Measurements from ENCODE around the gene LHPP.

The LHPP gene

DNA sequence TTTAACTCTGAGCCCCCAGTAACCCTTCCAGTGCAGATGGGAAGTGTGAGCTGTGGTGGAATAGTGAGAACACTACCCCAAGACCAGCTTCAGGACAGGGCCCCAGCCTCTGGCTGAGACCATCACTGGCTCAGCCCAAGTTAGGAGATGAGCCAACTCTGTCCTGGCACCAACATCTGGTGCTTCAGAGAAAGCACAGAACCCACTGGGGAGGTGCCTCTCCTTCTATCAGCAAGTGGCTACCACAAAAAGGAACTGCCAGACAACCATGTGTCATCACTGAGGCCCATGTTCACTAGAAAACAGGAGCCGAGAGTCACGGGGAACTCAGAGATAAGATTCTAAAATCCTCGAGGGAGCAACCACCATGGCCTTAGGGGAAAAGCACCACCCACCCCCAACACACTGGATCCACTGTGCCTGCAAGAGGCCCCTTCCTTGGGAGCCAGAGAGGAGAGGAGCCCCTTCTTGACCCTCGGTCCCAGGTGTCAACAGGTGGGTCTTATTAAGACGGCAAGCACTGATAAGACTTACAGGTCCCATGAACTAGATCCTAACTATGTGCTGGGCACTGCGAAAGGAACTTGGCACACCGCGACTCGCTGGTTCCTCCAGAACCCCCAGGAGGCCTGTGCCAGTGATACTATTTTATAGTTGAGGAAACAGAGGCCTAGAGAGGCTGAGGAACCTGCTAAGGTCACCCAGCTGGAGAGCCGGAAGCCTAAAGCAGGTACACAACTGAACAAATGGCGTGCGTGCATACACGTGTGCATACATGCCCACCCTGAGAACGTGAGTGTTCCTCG lies 179.9 kb downstream of the LHPP start:
- TF ChIP-seq CTCF (IDR thresholded peaks at IDR 0.05; ENCODE audit: unreplicated experiment in 3 of 3) = no peak
- Mint-ChIP-seq H3K27ac (peak overlapping the region in 2 of 3 experiments; percentile 43 to 49), H3K4me1 (peaks cover 38% of the 10 kb centered on the region), H3K9me3 (no peaks in the 10 kb centered on the region), H3K36me3 (ENCODE audit: low read depth) (peaks cover 6% of the 10 kb centered on the region), H3K4me3 (no peak overlapping the region), H3K27me3 (ENCODE audit: low read depth) (no peaks in the 10 kb centered on the region)

DNA sequence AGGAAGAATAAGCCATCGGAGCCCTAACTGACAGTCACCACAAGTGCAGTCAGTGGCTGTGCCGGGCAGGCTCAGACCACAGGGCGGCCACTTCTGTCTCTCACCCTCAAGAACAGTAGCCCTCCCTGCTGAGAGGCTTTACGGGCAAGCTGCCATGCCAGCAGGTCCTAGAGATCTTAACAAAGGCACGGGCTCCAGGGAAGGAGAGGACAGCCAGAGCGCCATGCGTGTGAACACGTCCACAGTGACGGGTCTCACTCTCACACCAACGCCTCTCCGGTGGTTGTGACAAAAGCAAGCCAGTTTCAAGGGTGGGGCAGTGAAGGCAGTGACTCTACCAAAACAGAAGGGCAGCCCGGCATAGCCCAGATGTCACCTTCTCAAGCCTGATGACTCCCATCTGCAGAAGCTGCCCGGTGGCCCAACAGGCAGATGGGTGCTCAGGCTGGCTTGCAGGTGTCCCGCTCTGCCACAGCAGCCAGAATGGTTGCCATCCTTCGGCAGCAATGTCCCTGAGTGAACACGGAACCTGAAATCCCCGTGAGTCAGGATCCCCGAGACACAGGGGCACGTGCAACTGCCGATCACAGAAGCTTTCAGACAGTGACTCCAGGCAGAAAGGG lies 180.6 kb downstream of the LHPP start:
- H3K27ac Mint-ChIP-seq = peak overlapping the region in 2 of 3 experiments; percentile 49 to 72
- peaks cover 45% of the 10 kb centered on the region for H3K4me1 Mint-ChIP-seq
- TF ChIP-seq CTCF (IDR thresholded peaks at IDR 0.05; ENCODE audit: unreplicated experiment in 3 of 3) = no peak
- no peaks in the 10 kb centered on the region for H3K27me3 Mint-ChIP-seq (ENCODE audit: low read depth)
- peaks cover 6% of the 10 kb centered on the region for H3K36me3 Mint-ChIP-seq (ENCODE audit: low read depth)
- H3K4me3 Mint-ChIP-seq = no peak overlapping the region
- no peaks in the 10 kb centered on the region for H3K9me3 Mint-ChIP-seq

- Mint-ChIP-seq H3K27me3 (ENCODE audit: low read depth) (no peaks in the 10 kb centered on the region), H3K27ac (peak overlapping the region; percentile 49 to 72 (median 53)), H3K9me3 (no peaks in the 10 kb centered on the region), H3K4me1 (peaks cover 57% of the 10 kb centered on the region), H3K36me3 (ENCODE audit: low read depth) (no peaks in the 10 kb centered on the region), H3K4me3 (no peak overlapping the region)
- TF ChIP-seq CTCF (IDR thresholded peaks at IDR 0.05; ENCODE audit: unreplicated experiment in 3 of 3) = no peak
Measured at GRCh38 chr10:124643330-124644009, 181.8 kb downstream of the LHPP start.

DNA sequence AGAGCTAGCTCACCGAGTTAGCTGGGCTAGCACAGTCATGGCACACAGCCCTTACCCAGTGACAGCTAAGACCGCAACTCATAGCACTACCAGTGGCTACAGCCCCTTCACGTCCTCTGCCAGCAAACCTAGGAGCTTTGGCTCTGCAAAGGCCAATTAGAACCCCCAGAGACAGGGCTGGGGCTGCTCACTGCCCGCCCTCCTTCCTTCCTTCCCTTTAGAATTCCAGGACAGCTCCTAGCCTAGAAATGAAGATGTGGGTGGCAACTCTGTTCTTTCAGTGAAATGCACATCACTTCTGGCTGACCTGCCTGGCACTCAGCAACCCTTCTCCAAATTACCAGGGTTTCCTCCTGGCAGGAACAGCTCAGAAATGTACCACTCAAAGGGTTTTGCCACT lies 182.6 kb downstream of the LHPP start:
- Mint-ChIP-seq H3K27me3 (ENCODE audit: low read depth) (no peaks in the 10 kb centered on the region), H3K9me3 (no peaks in the 10 kb centered on the region), H3K4me1 (peaks cover 65% of the 10 kb centered on the region), H3K36me3 (ENCODE audit: low read depth) (no peaks in the 10 kb centered on the region), H3K27ac (no peak overlapping the region), H3K4me3 (no peak overlapping the region)
- TF ChIP-seq CTCF (IDR thresholded peaks at IDR 0.05; ENCODE audit: unreplicated experiment in 3 of 3) = no peak

- Mint-ChIP-seq H3K9me3 (no peaks in the 10 kb centered on the region), H3K4me1 (peaks cover 71% of the 10 kb centered on the region), H3K4me3 (no peak overlapping the region), H3K27me3 (ENCODE audit: low read depth) (no peaks in the 10 kb centered on the region), H3K36me3 (ENCODE audit: low read depth) (no peaks in the 10 kb centered on the region), H3K27ac (no peak overlapping the region)
- no peak for TF ChIP-seq CTCF (IDR thresholded peaks at IDR 0.05; ENCODE audit: unreplicated experiment in 3 of 3)
Measured at GRCh38 chr10:124644771-124645415, 183.3 kb downstream of the LHPP start.
